ENCODE measurements around the gene CYFIP2.

Gene CYFIP2

GRCh38 chr5:157294407-157295091, 28.6 kb downstream of the CYFIP2 start:
- H3K4me3 ChIP-seq (ENCODE audit: low read depth, low read length), result no peak overlapping the region
- TF ChIP-seq CTCF (IDR thresholded peaks at IDR 0.05; ENCODE audit: borderline replicate concordance, insufficient read depth, low read depth, low read length), result no peak

- no peak overlapping the region for H3K4me3 ChIP-seq (ENCODE audit: low read depth, low read length)
- TF ChIP-seq CTCF (IDR thresholded peaks at IDR 0.05; ENCODE audit: borderline replicate concordance, insufficient read depth, low read depth, low read length), result no peak
These were observed 29.3 kb downstream of the CYFIP2 start for GRCh38 chr5:157295247-157295646.

GRCh38 chr5:157300564-157300963, 34.6 kb downstream of the CYFIP2 start:
- no peak for TF ChIP-seq CTCF (IDR thresholded peaks at IDR 0.05; ENCODE audit: borderline replicate concordance, insufficient read depth, low read depth, low read length)
- H3K4me3 ChIP-seq (ENCODE audit: low read depth, low read length), result no peak overlapping the region

- H3K4me3 ChIP-seq (ENCODE audit: low read depth, low read length), result no peak overlapping the region
These were observed 35.1 kb downstream of the CYFIP2 start for GRCh38 chr5:157301066-157301465.

GRCh38 chr5:157303023-157303422, 37.1 kb downstream of the CYFIP2 start:
- TF ChIP-seq CTCF (IDR thresholded peaks at IDR 0.05; ENCODE audit: borderline replicate concordance, insufficient read depth, low read depth, low read length), result no peak
- H3K4me3 ChIP-seq (ENCODE audit: low read depth, low read length), result no peak overlapping the region

More at GRCh38 chr5:157301066-157301465, 35.1 kb downstream of the CYFIP2 start:
- TF ChIP-seq CTCF (IDR thresholded peaks at IDR 0.05; ENCODE audit: borderline replicate concordance, insufficient read depth, low read depth, low read length), result no peak

GRCh38 chr5:157303667-157304327, 37.9 kb downstream of the CYFIP2 start:
- 0 out of 2 replicates have a peak, but pooled peaks have one; percentile 26 for TF ChIP-seq CTCF (IDR thresholded peaks at IDR 0.05; ENCODE audit: borderline replicate concordance, insufficient read depth, low read depth, low read length)
- H3K4me3 ChIP-seq (ENCODE audit: low read depth, low read length), result no peak overlapping the region

GRCh38 chr5:157306081-157306480, 40.2 kb downstream of the CYFIP2 start:
- no peak overlapping the region for H3K4me3 ChIP-seq (ENCODE audit: low read depth, low read length)
- no peak for TF ChIP-seq CTCF (IDR thresholded peaks at IDR 0.05; ENCODE audit: borderline replicate concordance, insufficient read depth, low read depth, low read length)
